Thyroid gland (tissue), 4 donors: Measurements from ENCODE around the gene CX3CL1. TPM values are rescaled to one million over a fixed set of nuclear protein-coding genes. Genes with fewer than 3 reads are reported as not detected.

ENCODE experiments used
- DNase-seq, 2 donors: peaks; one replicate each; pipeline ENCODE4 v3.0.0-alpha.2; 2019
- H3K27ac ChIP-seq, 3 donors: fragments of 200-600 bp; sonication (generic); 1 replicate in 2 of 3; 2 replicates in 1 of 3; pipeline ENCODE4 v1.5.1; 2016 to 2019; ENCODE audit warnings: mild to moderate bottlenecking in 1 of 3, moderate library complexity in 1 of 3
- H3K27me3 ChIP-seq: fragments of 200-600 bp; sonication (generic); one replicate; pipeline ENCODE4 v1.5.1; 2019
- H3K36me3 ChIP-seq, 2 donors: fragments of 200-600 bp; sonication (generic); one replicate each; pipeline ENCODE4 v1.5.1; 2016 to 2019
- H3K4me1 ChIP-seq, 2 donors: fragments of 200-600 bp; sonication (generic); one replicate each; pipeline ENCODE4 v1.5.1; 2017 to 2019
- H3K4me3 ChIP-seq, 3 donors: fragments of 200-600 bp; sonication (generic); replicated peaks in 1 of 3; 1 replicate in 2 of 3; 2 replicates in 1 of 3; pipeline ENCODE4 v1.5.1; 2016; ENCODE audit warnings: mild to moderate bottlenecking in 1 of 3
- H3K9me3 ChIP-seq: fragments of 200-600 bp; sonication (generic); one replicate; pipeline ENCODE4 v1.5.1; 2017
- POLR2A ChIP-seq, 2 donors: fragments of 450-650 bp; IDR thresholded peaks; one replicate each; pipeline ENCODE4 v1.6.1; 2017; ENCODE audit warnings: antibody characterized with exemption in 2 of 2, mild to moderate bottlenecking in 2 of 2, moderate library complexity in 1 of 2
- WGBS, 2 donors: methylation state at CpG; one replicate each; pipeline ENCODE4 v1.1.5; 2017; 5-methylcytosine and 5-hydroxymethylcytosine counted together
- intact Hi-C: fragments of 100-400 bp; cut with DNase I; formaldehyde crosslinking; loops from one replicate; pipeline ENCODE4 v1.15.1; 2023
- total RNA-seq, 4 donors: library from RNA; depleted of rRNA; stranded (reverse); fragments of >200 nt; gene quantifications; one replicate each; pipeline ENCODE4 v1.2.3, GENCODE V29; 2016
- TF ChIP-seq, protein P1 (sequence below), 6 experiments: fragments of 200-600 bp in 3 of 6; fragments of 450-650 bp in 3 of 6; sonication (generic) in 3 of 6; IDR thresholded peaks; one replicate each; pipeline ENCODE4 v1.5.1; 2016 to 2019; ENCODE audit warnings: antibody characterized with exemption in 6 of 6, mild to moderate bottlenecking in 2 of 6, inconsistent platforms in 1 of 6, moderate library complexity in 1 of 6

The CX3CL1 gene
- total RNA-seq, 4 donors from 2014 or later, result 3.3 to 12.6 (median 10.9) TPM

DNA sequence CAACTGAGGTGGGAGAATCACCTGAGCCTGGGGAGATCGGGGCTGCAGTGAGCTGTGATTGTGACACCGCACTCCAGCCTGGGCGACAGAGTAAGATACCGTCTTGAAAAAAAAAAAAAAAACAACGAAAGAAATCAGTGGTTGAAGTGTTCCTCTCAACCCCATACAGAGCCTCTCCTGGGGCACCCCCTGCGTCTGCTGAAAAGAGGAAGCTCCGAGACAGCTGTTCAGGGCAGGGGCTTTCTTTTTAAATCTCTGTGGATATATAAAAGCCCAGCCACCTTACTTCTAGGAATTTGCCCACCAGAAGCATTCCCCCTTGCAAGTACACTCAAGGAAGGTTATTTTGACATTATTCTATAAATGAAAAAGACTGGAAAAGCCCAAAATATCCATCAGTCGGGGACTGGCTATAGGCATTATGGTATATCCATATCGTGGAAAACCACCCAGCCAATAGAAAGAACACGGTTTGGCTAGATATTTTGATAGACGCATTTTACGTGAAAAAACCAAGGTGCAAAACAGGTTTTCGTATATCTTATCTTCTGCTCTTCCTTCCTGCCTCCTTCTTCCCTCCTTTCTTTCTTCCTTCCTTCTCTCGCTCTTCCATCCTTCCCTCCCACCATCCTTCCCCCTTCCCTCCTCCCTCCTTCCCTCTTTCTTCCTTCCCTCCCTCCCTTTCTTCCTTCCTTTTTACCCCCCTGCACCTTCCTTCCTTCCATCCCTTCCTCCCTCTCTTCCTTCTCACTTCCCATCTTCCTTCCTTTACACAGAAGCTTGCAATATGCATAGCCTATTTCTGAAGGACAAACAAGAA is 22.9 kb upstream of the CX3CL1 start:
- intact Hi-C loops, result no loop called here
- Histone ChIP-seq H3K9me3 (no peaks in the 10 kb centered on the region), H3K4me3 (no peak overlapping the region), H3K36me3 (no peaks in the 10 kb centered on the region), H3K27me3 (no peaks in the 10 kb centered on the region), H3K27ac (no peak overlapping the region), H3K4me1 (no peaks in the 10 kb centered on the region)
- DNase-seq, result no peak
- no peak for TF ChIP-seq POLR2A (IDR thresholded peaks at IDR 0.05)
- TF ChIP-seq, protein P1, sequence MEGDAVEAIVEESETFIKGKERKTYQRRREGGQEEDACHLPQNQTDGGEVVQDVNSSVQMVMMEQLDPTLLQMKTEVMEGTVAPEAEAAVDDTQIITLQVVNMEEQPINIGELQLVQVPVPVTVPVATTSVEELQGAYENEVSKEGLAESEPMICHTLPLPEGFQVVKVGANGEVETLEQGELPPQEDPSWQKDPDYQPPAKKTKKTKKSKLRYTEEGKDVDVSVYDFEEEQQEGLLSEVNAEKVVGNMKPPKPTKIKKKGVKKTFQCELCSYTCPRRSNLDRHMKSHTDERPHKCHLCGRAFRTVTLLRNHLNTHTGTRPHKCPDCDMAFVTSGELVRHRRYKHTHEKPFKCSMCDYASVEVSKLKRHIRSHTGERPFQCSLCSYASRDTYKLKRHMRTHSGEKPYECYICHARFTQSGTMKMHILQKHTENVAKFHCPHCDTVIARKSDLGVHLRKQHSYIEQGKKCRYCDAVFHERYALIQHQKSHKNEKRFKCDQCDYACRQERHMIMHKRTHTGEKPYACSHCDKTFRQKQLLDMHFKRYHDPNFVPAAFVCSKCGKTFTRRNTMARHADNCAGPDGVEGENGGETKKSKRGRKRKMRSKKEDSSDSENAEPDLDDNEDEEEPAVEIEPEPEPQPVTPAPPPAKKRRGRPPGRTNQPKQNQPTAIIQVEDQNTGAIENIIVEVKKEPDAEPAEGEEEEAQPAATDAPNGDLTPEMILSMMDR (IDR thresholded peaks at IDR 0.05), result no peak
- 39 to 41% methylated on average over 14 of the region's 14 CpGs for WGBS, 2 donors

DNA sequence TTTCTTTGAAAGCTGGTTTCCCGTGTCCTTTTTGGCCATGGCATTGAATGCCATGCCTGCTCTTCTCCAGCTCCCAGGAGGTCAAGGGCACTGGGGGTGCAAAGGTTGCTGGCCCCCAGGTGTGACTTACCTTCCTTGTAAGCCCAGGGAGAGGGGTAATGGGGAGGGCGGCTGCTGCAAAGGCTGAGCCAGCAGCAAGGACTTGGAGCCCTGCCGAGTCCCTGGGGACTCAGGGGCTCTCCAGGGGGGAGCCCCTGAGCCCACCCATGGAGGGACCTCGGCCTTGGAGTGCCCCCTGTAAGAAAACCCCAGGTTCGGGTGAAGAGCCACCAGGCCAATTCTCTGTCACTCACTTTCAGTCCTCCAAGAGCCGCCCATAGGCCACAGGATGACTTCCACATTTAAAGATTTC is 19.6 kb upstream of the CX3CL1 start:
- no peak for DNase-seq
- H3K27me3 ChIP-seq, result no peaks in the 10 kb centered on the region
- TF ChIP-seq POLR2A (IDR thresholded peaks at IDR 0.05), result no peak
- TF ChIP-seq, protein P1 (IDR thresholded peaks at IDR 0.05), result no peak
- intact Hi-C loops, result no loop called here
- no peaks in the 10 kb centered on the region for H3K4me1 ChIP-seq
- H3K4me3 ChIP-seq, result no peak overlapping the region
- H3K27ac ChIP-seq, result no peak overlapping the region
- 73 to 74% methylated on average over 6 of the region's 6 CpGs for WGBS, 2 donors
- H3K9me3 ChIP-seq, result no peaks in the 10 kb centered on the region
- H3K36me3 ChIP-seq, result no peaks in the 10 kb centered on the region

DNA sequence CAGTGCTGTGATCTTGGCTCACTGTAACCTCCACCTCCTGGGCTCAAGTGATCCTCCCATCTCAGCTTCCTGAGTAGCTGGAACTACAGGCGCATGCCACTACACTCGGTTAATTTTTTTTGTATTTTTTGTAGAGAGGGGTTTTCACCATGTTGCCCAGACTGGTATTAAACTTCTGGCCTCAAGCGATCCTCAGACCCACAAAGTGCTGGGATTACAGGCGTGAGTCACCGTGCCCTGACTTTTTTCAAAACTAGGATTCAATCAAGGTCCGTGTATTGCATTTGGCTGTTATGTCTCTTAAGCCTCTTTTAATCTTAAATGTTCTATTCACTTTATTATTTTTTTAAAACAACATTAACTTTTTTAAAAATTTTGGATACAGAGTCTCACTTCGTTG is 18.0 kb upstream of the CX3CL1 start:
- H3K9me3 ChIP-seq, result no peaks in the 10 kb centered on the region
- 80 to 85% methylated on average over 7 of the region's 7 CpGs for WGBS, 2 donors
- no peak overlapping the region for H3K27ac ChIP-seq
- intact Hi-C loops, result no loop called here
- H3K4me3 ChIP-seq, result no peak overlapping the region
- H3K4me1 ChIP-seq, result no peaks in the 10 kb centered on the region
- H3K36me3 ChIP-seq, result no peaks in the 10 kb centered on the region
- no peak for DNase-seq
- TF ChIP-seq, protein P1 (IDR thresholded peaks at IDR 0.05), result no peak
- TF ChIP-seq POLR2A (IDR thresholded peaks at IDR 0.05), result no peak
- no peaks in the 10 kb centered on the region for H3K27me3 ChIP-seq

DNA sequence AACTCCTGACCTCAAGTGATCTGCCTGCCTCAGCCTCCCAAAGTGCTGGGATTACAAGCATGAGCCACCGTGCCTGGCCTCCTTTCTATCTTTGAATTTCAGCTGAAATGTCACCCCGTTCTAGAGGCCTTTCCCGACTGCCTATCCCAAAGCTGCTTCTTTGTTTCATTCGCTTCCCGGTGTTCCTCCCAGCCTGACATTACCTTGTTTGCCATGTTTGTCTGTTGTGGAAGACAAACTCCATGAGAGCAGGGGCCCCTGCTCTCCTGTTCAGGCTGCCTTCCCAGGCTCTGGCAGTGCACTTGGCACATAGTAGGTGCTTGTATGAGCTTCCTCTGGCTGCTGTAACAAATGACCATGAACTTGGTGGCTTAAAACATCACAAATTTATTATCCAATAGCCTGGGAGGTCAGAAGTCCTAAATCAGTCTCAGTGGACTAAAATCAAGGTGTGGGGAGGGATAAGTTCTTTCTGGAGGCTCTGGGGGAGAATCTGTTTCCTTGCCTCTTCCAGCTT is 16.3 kb upstream of the CX3CL1 start:
- H3K36me3 ChIP-seq, result no peaks in the 10 kb centered on the region
- no peaks in the 10 kb centered on the region for H3K27me3 ChIP-seq
- H3K4me3 ChIP-seq, result no peak overlapping the region
- no peak overlapping the region for H3K27ac ChIP-seq
- TF ChIP-seq, protein P1 (IDR thresholded peaks at IDR 0.05), result no peak
- no peak for TF ChIP-seq POLR2A (IDR thresholded peaks at IDR 0.05)
- intact Hi-C loops, result no loop called here
- no peaks in the 10 kb centered on the region for H3K4me1 ChIP-seq
- 87 to 93% methylated on average over 5 of the region's 5 CpGs for WGBS, 2 donors
- no peaks in the 10 kb centered on the region for H3K9me3 ChIP-seq
- DNase-seq, result no peak

DNA sequence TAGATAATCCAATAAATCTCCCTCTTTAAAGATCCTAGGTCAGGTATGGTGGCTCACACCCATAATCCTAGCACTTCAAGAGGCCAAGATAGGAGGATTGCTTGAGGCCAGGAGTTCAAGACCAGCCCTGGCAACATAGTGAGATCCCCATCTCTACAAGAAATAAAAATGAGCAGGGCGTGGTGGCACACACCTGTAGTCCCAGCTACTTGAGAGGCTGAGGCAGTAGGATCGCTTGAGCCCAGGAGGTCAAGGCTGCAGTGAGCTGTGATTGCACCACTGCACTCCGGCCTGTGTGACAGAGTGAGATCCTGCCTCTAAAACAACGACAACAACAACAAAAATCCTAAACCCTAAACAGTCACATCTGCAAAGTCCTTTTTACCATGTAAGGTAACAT is 15.7 kb upstream of the CX3CL1 start:
- Histone ChIP-seq H3K27ac (no peak overlapping the region), H3K27me3 (no peaks in the 10 kb centered on the region), H3K36me3 (no peaks in the 10 kb centered on the region), H3K4me1 (peaks cover 0 to 4% of the 10 kb centered on the region in 2 donors), H3K4me3 (no peak overlapping the region), H3K9me3 (no peaks in the 10 kb centered on the region)
- TF ChIP-seq, protein P1 (IDR thresholded peaks at IDR 0.05), result no peak
- DNase-seq, result no peak
- WGBS, 2 donors, result 95 to 98% methylated on average over 4 of the region's 4 CpGs
- intact Hi-C loops, result no loop called here
